SK-N-SH treated with all-trans-retinoic acid at 6 μM for 48 hours (cell line): ENCODE data around the gene SNX27.

Source experiments
- ATAC-seq: fragments of 200-7000 bp; cut with Tn5 transposase; 3 replicates; pipeline ENCODE4 v1.9.1; 2020; ENCODE audit warnings: mild to moderate bottlenecking, moderate library complexity
- ARNTL ChIP-seq: fragments of 450-650 bp; formaldehyde crosslinking; IDR thresholded peaks from 2 replicates; pipeline ENCODE4 v1.5.0; 2020; ENCODE audit warnings: low read depth, mild to moderate bottlenecking, moderate library complexity, borderline replicate concordance
- BACH2 ChIP-seq: fragments of 250-450 bp; sonication (Bioruptor Pico); IDR thresholded peaks from 2 replicates; pipeline ENCODE4 v1.9.0; 2021; ENCODE audit warnings: mild to moderate bottlenecking, borderline replicate concordance
- CSDC2 ChIP-seq: fragments of 250-450 bp; sonication (Bioruptor Pico); IDR thresholded peaks from 2 replicates; pipeline ENCODE4 v1.5.0; 2020; ENCODE audit warnings: mild to moderate bottlenecking, moderate library complexity
- CSRNP3 ChIP-seq: fragments of 250-450 bp; sonication (Bioruptor Pico); IDR thresholded peaks from 2 replicates; pipeline ENCODE4 v1.5.1; 2021; ENCODE audit warnings: mild to moderate bottlenecking, moderate library complexity
- ESRRG ChIP-seq: fragments of 250-450 bp; sonication (Bioruptor Pico); IDR thresholded peaks from 2 replicates; pipeline ENCODE4 v1.6.1; 2021; ENCODE audit warnings: mild to moderate bottlenecking
- GLIS3 ChIP-seq: fragments of 250-450 bp; sonication (Bioruptor Pico); IDR thresholded peaks from 2 replicates; pipeline ENCODE4 v1.5.0; 2020; ENCODE audit warnings: mild to moderate bottlenecking, moderate library complexity
- ISL1 ChIP-seq: fragments of 250-450 bp; sonication (Bioruptor Pico); IDR thresholded peaks from 2 replicates; pipeline ENCODE4 v2.1.2; 2022; ENCODE audit warnings: mild to moderate bottlenecking, moderate library complexity
- PATZ1 ChIP-seq: fragments of 250-450 bp; sonication (Bioruptor Pico); IDR thresholded peaks from 2 replicates; pipeline ENCODE4 v1.8.0; 2020; ENCODE audit warnings: mild to moderate bottlenecking, moderate library complexity, borderline replicate concordance
- POU6F1 ChIP-seq: fragments of 250-450 bp; sonication (Bioruptor Pico); IDR thresholded peaks from 2 replicates; pipeline ENCODE4 v1.8.0; 2021; ENCODE audit warnings: low read depth, mild to moderate bottlenecking, moderate library complexity, borderline replicate concordance
- PPARA ChIP-seq: fragments of 250-450 bp; sonication (Bioruptor Pico); IDR thresholded peaks from 2 replicates; pipeline ENCODE4 v1.5.0; 2020; ENCODE audit warnings: mild to moderate bottlenecking, borderline replicate concordance
- RARB ChIP-seq: fragments of 250-450 bp; sonication (Bioruptor Pico); IDR thresholded peaks from 2 replicates; pipeline ENCODE4 v1.8.0; 2021; ENCODE audit warnings: mild to moderate bottlenecking, moderate library complexity
- TOX ChIP-seq: fragments of 250-450 bp; sonication (Bioruptor Pico); IDR thresholded peaks from 2 replicates; pipeline ENCODE4 v1.8.0; 2021; ENCODE audit warnings: mild to moderate bottlenecking, moderate library complexity, borderline replicate concordance
- ZC3H10 ChIP-seq: fragments of 250-450 bp; sonication (Bioruptor Pico); IDR thresholded peaks from 2 replicates; pipeline ENCODE4 v1.5.1; 2021; ENCODE audit warnings: mild to moderate bottlenecking, moderate library complexity
- ZFP30 ChIP-seq: fragments of 450-650 bp; formaldehyde crosslinking; IDR thresholded peaks from 2 replicates; pipeline ENCODE4 v1.5.0; 2022; ENCODE audit warnings: mild to moderate bottlenecking, moderate library complexity
- ZNF565 ChIP-seq: fragments of 450-650 bp; formaldehyde crosslinking; conservative IDR thresholded peaks from 2 replicates; pipeline ENCODE4 v1.5.0; 2020; ENCODE audit warnings: low read depth, mild to moderate bottlenecking, moderate library complexity
- ZNF70 ChIP-seq: fragments of 450-650 bp; formaldehyde crosslinking; IDR thresholded peaks from 2 replicates; pipeline ENCODE4 v1.5.0; 2020; ENCODE audit warnings: mild to moderate bottlenecking, moderate library complexity
- ZNF8 ChIP-seq: fragments of 450-650 bp; formaldehyde crosslinking; IDR thresholded peaks from 2 replicates; pipeline ENCODE4 v1.5.0; 2020; ENCODE audit warnings: mild to moderate bottlenecking, moderate library complexity
- TF ChIP-seq, protein P1 (sequence below): fragments of 250-450 bp; sonication (Bioruptor Pico); IDR thresholded peaks from 2 replicates; pipeline ENCODE4 v1.5.1; 2020; ENCODE audit warnings: low read depth, mild to moderate bottlenecking, moderate library complexity

The SNX27 gene

DNA sequence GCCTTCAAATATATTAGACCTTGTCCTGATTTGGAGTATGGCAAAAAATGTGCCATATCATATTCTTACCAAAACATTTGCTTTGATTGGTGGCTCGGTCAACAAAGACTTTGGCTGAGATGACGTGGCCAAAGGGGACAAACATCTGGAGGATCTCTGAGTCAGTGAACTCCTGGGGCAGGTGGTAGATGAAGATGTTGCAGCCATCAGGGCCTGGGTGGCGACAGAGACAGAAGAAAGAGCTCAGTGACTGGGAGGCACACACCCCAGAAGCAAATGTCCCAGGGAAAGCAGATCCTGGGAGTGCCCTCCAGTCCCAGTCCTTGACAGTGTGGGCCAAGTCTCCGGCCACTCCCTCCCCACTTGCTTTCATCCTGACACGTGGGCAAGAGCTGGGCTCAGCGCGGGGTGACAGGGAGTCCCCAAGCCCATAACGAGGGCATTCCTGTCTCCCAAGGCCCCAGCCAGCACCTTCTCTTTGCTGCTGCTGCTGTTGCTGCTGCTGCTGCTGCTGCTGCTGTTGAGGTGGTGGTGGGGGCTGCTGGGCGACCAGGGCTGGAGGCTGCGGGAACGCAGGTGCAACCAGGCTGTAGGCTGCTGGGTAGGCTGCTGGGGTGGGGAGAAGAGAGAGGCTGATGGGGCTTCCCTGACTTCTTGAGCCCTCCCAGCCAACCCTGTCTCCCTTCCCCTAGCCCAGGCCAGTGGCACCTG lies 94.1 kb downstream of the SNX27 start:
- no peak for ATAC-seq
- no peak for TF ChIP-seq ESRRG (CRISPR knock-in tag)

- no peak for TF ChIP-seq GLIS3 (CRISPR knock-in tag)
- no peak for TF ChIP-seq TOX (CRISPR knock-in tag)
- no peak for TF ChIP-seq RARB (CRISPR knock-in tag)
- no peak for TF ChIP-seq ZNF565 (CRISPR knock-in tag)
- TF ChIP-seq ESRRG (CRISPR knock-in tag) = no peak
- TF ChIP-seq ARNTL (CRISPR knock-in tag) = no peak
- no peak for TF ChIP-seq POU6F1 (CRISPR knock-in tag)
- no peak for TF ChIP-seq CSDC2 (CRISPR knock-in tag)
- TF ChIP-seq PATZ1 (CRISPR knock-in tag) = no peak
- no peak for TF ChIP-seq BACH2 (CRISPR knock-in tag)
- TF ChIP-seq PPARA (CRISPR knock-in tag) = no peak
- TF ChIP-seq, protein P1, sequence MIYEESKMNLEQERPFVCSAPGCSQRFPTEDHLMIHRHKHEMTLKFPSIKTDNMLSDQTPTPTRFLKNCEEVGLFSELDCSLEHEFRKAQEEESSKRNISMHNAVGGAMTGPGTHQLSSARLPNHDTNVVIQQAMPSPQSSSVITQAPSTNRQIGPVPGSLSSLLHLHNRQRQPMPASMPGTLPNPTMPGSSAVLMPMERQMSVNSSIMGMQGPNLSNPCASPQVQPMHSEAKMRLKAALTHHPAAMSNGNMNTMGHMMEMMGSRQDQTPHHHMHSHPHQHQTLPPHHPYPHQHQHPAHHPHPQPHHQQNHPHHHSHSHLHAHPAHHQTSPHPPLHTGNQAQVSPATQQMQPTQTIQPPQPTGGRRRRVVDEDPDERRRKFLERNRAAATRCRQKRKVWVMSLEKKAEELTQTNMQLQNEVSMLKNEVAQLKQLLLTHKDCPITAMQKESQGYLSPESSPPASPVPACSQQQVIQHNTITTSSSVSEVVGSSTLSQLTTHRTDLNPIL (CRISPR knock-in tag) = no peak
- no peak for TF ChIP-seq ZNF8
- TF ChIP-seq, all 23 proteins: peak for 0
- ATAC-seq = no peak
These were observed 94.9 kb downstream of the SNX27 start for GRCh38 chr1:151706464-151707415.

- no peak for ATAC-seq
- TF ChIP-seq CSRNP3 (CRISPR knock-in tag) (no peak), ESRRG (CRISPR knock-in tag) (no peak), ZFP30 (CRISPR knock-in tag) (no peak), PATZ1 (CRISPR knock-in tag) (no peak), ZC3H10 (CRISPR knock-in tag) (no peak), TOX (CRISPR knock-in tag) (no peak), POU6F1 (CRISPR knock-in tag) (no peak), ZNF70 (CRISPR knock-in tag) (no peak), ISL1 (CRISPR knock-in tag) (no peak)
These were observed 95.8 kb downstream of the SNX27 start for GRCh38 chr1:151707541-151708065.
